Gastrocnemius medialis (tissue), 4 donors: ENCODE measurements around the gene SHH.

Experiments used
- POLR2A ChIP-seq, 2 donors: fragments of 450-650 bp; IDR thresholded peaks; one replicate each; pipeline ENCODE4 v1.6.1; 2017; ENCODE audit warnings: antibody characterized with exemption in 2 of 2, mild to moderate bottlenecking in 2 of 2, moderate library complexity in 2 of 2
- TF ChIP-seq, protein P1 (sequence below), 5 experiments: fragments of 450-650 bp in 3 of 5; fragments of 200-600 bp in 2 of 5; sonication (generic) in 2 of 5; IDR thresholded peaks in 4 of 5; conservative IDR thresholded peaks in 1 of 5; 1 replicate in 4 of 5; 2 replicates in 1 of 5; pipeline ENCODE4 v1.5.1; 2016 to 2019; ENCODE audit warnings: antibody characterized with exemption in 5 of 5, mild to moderate bottlenecking in 3 of 5, moderate library complexity in 3 of 5

DNA sequence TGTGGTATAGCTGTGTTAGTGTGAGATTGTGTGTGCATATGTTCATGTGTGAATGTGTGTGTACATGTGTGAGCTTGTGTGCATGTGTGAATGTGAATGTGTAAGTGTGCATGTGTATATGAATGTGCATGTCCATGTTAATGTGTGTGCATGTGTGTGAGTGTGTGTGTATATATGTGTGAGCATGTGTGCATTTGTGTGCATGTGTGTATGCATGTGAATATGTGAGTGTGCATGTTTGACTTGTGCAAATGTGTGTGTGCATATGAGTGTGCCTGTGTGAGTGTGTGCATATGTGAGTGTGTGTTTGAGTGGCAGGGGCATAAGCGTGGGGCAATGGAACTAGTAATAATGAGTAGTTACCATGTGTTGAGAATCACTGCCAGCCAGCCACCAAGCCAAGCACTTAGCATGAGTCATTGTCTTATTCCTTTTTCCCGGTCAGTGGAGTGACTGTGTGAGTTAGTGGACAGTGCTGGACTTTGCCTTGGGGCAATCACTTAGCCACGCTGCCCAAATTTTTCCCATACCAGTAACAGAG lies 46.3 kb upstream of the SHH start:
- TF ChIP-seq, protein P1, sequence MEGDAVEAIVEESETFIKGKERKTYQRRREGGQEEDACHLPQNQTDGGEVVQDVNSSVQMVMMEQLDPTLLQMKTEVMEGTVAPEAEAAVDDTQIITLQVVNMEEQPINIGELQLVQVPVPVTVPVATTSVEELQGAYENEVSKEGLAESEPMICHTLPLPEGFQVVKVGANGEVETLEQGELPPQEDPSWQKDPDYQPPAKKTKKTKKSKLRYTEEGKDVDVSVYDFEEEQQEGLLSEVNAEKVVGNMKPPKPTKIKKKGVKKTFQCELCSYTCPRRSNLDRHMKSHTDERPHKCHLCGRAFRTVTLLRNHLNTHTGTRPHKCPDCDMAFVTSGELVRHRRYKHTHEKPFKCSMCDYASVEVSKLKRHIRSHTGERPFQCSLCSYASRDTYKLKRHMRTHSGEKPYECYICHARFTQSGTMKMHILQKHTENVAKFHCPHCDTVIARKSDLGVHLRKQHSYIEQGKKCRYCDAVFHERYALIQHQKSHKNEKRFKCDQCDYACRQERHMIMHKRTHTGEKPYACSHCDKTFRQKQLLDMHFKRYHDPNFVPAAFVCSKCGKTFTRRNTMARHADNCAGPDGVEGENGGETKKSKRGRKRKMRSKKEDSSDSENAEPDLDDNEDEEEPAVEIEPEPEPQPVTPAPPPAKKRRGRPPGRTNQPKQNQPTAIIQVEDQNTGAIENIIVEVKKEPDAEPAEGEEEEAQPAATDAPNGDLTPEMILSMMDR (IDR thresholded peaks at IDR 0.05 in 4 of 5, conservative IDR thresholded peaks at IDR 0.05 in 1 of 5) = no peak
- no peak for TF ChIP-seq POLR2A (IDR thresholded peaks at IDR 0.05)
